H1 (cell line): ENCODE measurements around the gene ZDHHC5. TPM values are rescaled to one million over a fixed set of nuclear protein-coding genes. Genes with fewer than 3 reads are reported as not detected.

Experiments used
- CBX5 ChIP-seq: fragments of 300-800, 300-1000 bp; sonication (generic); IDR thresholded peaks from 2 replicates; pipeline ENCODE4 v1.7.1; 2016; ENCODE audit warnings: antibody characterized with exemption, low read length, low read depth
- polyA plus RNA-seq, 7 experiments: library from polyadenylated mRNA; depleted of rRNA in 3 of 7; stranded (reverse) in 5 of 7; unstranded in 2 of 7; fragments of >200 nt in 5 of 7; fragments of 200-250 nt in 2 of 7; gene quantifications; 1 replicate in 5 of 7; 2 replicates in 1 of 7; 4 replicates in 1 of 7; pipeline versions ENCODE4 v1.2.1 to v1.2.3, GENCODE V29; 2011 to 2013; ENCODE audit warnings: missing spikeins in 2 of 7, mixed read lengths in 2 of 7
- total RNA-seq: library from RNA; stranded (reverse); fragmentation: NEBNext Ultra II Directional; extraction: Animal tissue kit (Norgen Biotek cat#: 25700); gene quantifications from 2 replicates; pipeline ENCODE4 v1.2.1, GENCODE V29; 2021
- TF ChIP-seq, protein P1 (sequence below): fragments of 300-600 bp; sonication (generic); IDR thresholded peaks from 2 replicates; pipeline ENCODE4 v1.7.1; 2012; ENCODE audit warnings: low read length, moderate library complexity, mild to moderate bottlenecking, inconsistent platforms; ENCODE audit not compliant: insufficient replicate concordance

The ZDHHC5 gene
- total and polyA plus RNA-seq, 2 of the 8 experiments (the other 6 are each of a cell fraction or from before 2014, with no cell fraction given), result 40.0 to 56.3 TPM

GRCh38 chr11:57658023-57658361, 9.9 kb upstream of the ZDHHC5 start (continued):
- TF ChIP-seq, protein P1, sequence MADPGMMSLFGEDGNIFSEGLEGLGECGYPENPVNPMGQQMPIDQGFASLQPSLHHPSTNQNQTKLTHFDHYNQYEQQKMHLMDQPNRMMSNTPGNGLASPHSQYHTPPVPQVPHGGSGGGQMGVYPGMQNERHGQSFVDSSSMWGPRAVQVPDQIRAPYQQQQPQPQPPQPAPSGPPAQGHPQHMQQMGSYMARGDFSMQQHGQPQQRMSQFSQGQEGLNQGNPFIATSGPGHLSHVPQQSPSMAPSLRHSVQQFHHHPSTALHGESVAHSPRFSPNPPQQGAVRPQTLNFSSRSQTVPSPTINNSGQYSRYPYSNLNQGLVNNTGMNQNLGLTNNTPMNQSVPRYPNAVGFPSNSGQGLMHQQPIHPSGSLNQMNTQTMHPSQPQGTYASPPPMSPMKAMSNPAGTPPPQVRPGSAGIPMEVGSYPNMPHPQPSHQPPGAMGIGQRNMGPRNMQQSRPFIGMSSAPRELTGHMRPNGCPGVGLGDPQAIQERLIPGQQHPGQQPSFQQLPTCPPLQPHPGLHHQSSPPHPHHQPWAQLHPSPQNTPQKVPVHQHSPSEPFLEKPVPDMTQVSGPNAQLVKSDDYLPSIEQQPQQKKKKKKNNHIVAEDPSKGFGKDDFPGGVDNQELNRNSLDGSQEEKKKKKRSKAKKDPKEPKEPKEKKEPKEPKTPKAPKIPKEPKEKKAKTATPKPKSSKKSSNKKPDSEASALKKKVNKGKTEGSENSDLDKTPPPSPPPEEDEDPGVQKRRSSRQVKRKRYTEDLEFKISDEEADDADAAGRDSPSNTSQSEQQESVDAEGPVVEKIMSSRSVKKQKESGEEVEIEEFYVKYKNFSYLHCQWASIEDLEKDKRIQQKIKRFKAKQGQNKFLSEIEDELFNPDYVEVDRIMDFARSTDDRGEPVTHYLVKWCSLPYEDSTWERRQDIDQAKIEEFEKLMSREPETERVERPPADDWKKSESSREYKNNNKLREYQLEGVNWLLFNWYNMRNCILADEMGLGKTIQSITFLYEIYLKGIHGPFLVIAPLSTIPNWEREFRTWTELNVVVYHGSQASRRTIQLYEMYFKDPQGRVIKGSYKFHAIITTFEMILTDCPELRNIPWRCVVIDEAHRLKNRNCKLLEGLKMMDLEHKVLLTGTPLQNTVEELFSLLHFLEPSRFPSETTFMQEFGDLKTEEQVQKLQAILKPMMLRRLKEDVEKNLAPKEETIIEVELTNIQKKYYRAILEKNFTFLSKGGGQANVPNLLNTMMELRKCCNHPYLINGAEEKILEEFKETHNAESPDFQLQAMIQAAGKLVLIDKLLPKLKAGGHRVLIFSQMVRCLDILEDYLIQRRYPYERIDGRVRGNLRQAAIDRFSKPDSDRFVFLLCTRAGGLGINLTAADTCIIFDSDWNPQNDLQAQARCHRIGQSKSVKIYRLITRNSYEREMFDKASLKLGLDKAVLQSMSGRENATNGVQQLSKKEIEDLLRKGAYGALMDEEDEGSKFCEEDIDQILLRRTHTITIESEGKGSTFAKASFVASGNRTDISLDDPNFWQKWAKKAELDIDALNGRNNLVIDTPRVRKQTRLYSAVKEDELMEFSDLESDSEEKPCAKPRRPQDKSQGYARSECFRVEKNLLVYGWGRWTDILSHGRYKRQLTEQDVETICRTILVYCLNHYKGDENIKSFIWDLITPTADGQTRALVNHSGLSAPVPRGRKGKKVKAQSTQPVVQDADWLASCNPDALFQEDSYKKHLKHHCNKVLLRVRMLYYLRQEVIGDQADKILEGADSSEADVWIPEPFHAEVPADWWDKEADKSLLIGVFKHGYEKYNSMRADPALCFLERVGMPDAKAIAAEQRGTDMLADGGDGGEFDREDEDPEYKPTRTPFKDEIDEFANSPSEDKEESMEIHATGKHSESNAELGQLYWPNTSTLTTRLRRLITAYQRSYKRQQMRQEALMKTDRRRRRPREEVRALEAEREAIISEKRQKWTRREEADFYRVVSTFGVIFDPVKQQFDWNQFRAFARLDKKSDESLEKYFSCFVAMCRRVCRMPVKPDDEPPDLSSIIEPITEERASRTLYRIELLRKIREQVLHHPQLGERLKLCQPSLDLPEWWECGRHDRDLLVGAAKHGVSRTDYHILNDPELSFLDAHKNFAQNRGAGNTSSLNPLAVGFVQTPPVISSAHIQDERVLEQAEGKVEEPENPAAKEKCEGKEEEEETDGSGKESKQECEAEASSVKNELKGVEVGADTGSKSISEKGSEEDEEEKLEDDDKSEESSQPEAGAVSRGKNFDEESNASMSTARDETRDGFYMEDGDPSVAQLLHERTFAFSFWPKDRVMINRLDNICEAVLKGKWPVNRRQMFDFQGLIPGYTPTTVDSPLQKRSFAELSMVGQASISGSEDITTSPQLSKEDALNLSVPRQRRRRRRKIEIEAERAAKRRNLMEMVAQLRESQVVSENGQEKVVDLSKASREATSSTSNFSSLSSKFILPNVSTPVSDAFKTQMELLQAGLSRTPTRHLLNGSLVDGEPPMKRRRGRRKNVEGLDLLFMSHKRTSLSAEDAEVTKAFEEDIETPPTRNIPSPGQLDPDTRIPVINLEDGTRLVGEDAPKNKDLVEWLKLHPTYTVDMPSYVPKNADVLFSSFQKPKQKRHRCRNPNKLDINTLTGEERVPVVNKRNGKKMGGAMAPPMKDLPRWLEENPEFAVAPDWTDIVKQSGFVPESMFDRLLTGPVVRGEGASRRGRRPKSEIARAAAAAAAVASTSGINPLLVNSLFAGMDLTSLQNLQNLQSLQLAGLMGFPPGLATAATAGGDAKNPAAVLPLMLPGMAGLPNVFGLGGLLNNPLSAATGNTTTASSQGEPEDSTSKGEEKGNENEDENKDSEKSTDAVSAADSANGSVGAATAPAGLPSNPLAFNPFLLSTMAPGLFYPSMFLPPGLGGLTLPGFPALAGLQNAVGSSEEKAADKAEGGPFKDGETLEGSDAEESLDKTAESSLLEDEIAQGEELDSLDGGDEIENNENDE, result no peak
- TF ChIP-seq CBX5, result no peak
